Epidermal melanocyte (primary cell): Measurements from ENCODE around the gene OR9I1.

Source experiments
- DNase-seq: peaks from one replicate; pipeline ENCODE4 v3.0.0; 2011; ENCODE audit warnings: low spot score; ENCODE audit not compliant: insufficient read length

Gene OR9I1, protein sequence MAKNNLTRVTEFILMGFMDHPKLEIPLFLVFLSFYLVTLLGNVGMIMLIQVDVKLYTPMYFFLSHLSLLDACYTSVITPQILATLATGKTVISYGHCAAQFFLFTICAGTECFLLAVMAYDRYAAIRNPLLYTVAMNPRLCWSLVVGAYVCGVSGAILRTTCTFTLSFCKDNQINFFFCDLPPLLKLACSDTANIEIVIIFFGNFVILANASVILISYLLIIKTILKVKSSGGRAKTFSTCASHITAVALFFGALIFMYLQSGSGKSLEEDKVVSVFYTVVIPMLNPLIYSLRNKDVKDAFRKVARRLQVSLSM

DNA sequence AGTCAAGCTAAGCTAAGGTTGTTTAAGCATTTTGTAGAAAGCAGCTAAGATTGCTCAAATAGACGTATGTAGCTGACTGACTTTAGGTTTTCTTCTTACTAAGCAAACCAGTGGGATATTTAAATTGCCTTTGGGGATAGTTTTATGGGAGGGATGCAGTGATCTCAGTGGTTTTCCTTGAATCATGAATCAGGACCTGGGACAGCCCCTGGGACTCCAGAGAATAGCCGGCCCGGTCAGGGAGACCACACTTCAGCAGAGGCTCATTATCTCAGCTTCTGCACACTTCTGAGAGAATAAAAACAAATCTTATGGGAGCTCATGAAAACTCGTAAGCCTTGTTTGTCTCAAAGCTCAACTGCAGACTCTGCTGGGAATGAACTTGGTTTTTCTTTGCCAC lies at the start of gene OR9I1:
OR9I1 (minus strand) TSS at position 62 of the 400 bp plus-strand sequence. CDS start 6,086 bp downstream, outside the sequence.
- no peak for DNase-seq

GRCh38 chr11:58165504-58166106 lies 40.3 kb upstream of the OR9I1 start:
- no peak for DNase-seq

DNA sequence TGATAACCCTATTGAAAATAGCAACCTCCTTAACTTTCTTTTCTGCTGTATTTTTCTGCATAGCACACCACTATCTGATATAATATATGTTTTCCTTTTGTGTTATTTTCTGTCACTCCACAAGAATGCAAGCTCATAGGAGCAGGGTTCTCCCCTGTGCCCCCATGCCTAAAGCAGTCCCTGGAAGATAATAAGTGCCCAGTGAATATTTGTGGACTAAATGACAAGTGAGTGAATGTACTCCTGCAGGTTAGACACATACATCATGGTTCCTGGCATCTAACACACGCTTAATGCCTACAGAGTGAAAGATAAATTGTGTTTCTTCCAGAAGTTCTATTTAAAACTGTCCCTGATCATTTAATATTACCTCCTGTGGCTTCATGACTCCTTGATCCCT lies 39.7 kb upstream of the OR9I1 start:
- no peak for DNase-seq

GRCh38 chr11:58164389-58164788 lies 39.1 kb upstream of the OR9I1 start:
- no peak for DNase-seq

DNA sequence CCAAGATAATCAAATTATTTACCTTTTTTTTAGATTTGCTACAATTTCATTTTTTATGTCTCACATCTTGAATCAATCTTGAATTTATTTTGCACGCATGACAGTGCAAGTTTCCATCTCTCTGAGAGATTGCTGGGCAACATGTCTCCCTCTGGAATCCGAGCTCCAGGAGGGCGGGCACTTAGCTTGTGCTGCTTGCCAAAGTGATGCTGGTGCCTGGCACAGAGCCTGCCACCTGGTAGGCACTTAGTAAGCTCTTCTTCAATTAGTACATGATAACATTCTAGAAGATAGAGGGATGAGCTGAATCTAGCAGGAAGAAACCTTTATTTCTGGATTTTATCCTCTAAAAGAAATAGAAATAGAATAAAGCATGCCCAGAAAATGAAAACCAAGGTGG lies 27.5 kb upstream of the OR9I1 start:
- no peak for DNase-seq

GRCh38 chr11:58142761-58143160 lies 17.4 kb upstream of the OR9I1 start:
- no peak for DNase-seq

DNA sequence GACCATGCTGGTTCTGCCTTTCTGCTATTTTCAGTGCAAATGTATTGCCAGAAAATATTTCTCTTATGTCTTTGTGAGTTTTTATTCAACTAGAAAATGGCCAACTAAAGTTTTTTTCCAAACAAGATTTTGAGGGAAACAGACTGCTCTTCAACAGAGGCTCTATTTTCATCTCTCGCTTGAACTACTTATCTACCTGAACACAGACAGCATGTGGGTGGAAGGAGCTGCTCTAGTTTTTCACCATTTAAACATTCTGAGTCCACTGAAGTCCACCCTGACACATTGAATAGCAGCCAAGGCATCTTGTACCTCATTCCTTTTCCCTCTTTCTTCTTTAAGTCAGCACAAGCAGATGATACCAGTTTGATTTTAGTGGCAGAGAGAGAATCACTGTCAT lies 9.8 kb upstream of the OR9I1 start:
- no peak for DNase-seq

DNA sequence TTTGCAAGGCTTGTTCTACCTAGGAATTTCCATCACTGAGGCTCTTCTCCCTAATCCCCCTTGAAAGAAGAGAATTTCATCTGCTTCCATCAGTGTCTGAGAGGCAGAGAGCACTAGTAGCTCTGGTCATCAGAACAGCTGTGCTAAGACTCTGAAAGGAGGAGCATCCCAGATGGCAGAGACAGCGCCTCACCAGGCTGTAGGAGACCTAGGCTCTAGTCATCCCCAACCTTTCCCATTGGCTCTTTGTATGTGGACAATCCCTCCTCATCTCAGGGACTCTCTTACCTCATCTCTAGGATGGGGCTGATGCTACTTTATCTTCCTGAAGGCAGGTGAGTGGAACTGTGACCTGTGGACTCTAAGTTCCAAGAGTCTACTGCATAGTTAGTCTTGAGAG lies 8.8 kb upstream of the OR9I1 start:
- no peak for DNase-seq

GRCh38 chr11:58133309-58134076 lies 8.2 kb upstream of the OR9I1 start:
- no peak for DNase-seq

- no peak for DNase-seq
Observed at GRCh38 chr11:58127350-58127749, 2.0 kb upstream of the OR9I1 start.

- no peak for DNase-seq
Observed at GRCh38 chr11:58121096-58121495, 4.2 kb downstream of the OR9I1 start.

- no peak for DNase-seq
Observed at GRCh38 chr11:58097437-58097836, 27.9 kb downstream of the OR9I1 start.

- DNase-seq: no peak
Observed at GRCh38 chr11:58086528-58086927, 38.8 kb downstream of the OR9I1 start.

DNA sequence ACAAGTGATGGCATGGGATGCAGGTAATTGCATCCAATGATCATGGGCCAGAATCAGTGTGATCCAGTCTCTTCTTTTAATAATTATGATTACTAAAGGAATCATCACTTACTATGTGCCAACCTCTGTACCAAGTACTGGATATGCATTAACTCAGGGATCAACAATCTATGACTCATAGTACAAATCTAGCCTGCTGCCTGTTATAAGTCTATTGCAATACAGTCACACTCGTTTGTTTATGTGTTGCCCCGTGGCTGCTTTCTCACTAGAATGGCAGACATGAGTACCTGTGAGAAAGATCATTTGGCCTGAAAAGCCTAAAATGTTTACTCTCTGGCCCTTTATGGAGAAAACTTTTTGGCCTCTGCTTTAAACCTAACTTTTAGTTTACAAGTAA lies 49.5 kb downstream of the OR9I1 start:
- no peak for DNase-seq

DNA sequence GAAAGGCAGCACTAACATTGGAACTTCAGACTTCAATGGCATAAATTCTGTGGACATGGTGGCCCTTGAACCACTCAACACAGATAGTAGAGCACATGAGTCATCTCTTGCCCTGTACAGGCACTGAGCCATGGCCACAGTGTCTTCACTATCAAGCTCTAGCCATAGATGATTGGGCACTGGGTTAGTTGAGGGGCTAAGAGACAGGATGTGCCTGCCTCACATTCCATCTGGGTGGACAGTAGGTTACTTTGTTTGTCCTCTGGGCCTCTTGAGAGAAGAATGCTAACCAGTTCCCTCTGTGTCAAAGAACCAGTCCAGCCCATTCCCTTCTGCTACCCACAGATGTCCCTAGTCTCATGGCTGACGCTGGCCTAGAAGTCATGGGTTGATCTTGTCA lies 54.7 kb downstream of the OR9I1 start:
- DNase-seq: no peak

DNA sequence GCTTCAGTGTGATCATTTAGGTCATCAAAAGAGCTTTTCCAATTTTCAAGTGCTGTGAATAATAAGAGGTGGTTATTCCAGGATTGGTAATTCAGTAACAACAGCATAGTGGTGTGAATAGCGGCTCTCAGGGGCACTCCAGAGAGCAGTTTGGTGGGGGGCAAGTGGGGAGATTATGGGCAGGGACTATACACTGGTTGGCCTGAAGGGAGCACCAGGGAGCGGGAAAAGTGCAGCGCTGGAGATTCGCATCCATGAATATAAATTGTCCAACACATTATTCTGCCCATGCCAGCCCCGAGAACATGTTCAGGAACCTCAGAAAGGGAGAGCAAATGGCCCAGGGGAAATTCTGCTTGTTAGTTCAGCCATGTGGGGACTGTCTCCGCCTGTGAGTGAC lies 56.7 kb downstream of the OR9I1 start:
- DNase-seq: no peak

DNA sequence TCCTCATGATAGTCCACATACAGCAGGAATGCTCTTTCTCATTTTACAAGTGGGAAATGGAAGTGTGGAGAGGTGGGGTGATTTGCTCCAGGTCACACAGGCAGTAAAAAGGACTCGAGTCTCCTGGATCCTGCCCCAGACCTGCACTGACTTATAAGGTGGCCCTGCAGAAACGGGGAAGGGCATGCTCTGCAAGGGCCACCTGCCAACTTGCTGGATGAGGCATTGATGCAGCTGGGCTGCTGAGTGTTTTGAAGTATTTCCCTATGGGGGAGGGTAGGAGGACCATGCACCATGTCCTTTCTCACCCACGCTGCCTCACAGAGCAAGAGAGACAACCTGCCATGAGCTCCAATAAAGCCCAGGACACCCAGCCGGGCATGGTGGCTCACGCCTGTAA lies 57.6 kb downstream of the OR9I1 start:
- DNase-seq: no peak
